ENCODE results near the gene LYST. TPM values are rescaled to one million over a fixed set of nuclear protein-coding genes. Genes with fewer than 3 reads are reported as not detected.

LYST gene
- total and polyA plus RNA-seq, 2 of the 4 experiments (the other 2 are of a cell fraction), result 2.2 to 7.2 TPM

GRCh38 chr1:235822685-235823084 lies 44.0 kb downstream of the LYST start:
- BruUV-seq (replicated peaks), result no TSS peak
- DNase-seq, result peak; percentile 27

More at GRCh38 chr1:235822685-235823084, 44.0 kb downstream of the LYST start:
- peak overlapping the region; percentile 2; the same call in 1 of the 2 replicates for H4K91ac ChIP-seq (ENCODE audit: insufficient read depth, low read depth, low read length)
- in situ Hi-C loops (cut with MboI; ENCODE audit: low sequenced_read_pairs) (no loop called here), intact Hi-C loops (cut with micrococcal nuclease) (no loop called here), dilution Hi-C loops (cut with HindIII; ENCODE audit: low sequenced_read_pairs, unreplicated experiment) (no loop called here)
- peak overlapping the region in 1 of 2 experiments; percentile 2; a peak in 1 of 4 replicates for H4K8ac ChIP-seq (ENCODE audit: low read depth in 2 of 2, low read length in 2 of 2)
- H2BK20ac ChIP-seq (ENCODE audit: low read depth, low read length), result peak overlapping the region; percentile 35; the same call in 1 of the 2 replicates
- H3K9me3 ChIP-seq (ENCODE audit: control insufficient read depth, insufficient read depth, low read length), result no peaks in the 10 kb centered on the region
- no peak overlapping the region for H3K4me2 ChIP-seq (ENCODE audit: low read depth, low read length)
- H3K18ac ChIP-seq (ENCODE audit: low read depth, low read length), result no peak overlapping the region
- H3K4me1 ChIP-seq (ENCODE audit: control insufficient read depth, insufficient read depth, low read length), result peaks cover 6% of the 10 kb centered on the region
- peak overlapping the region; percentile 31 for H2BK5ac ChIP-seq (ENCODE audit: low read depth, low read length, poor library complexity, severe bottlenecking)
- ChIA-PET CTCF (interaction anchor here (1.2 to 2.8 kb wide), 5 partner anchors 10 to 149 kb away, joined by 3 to 14 read pairs (median 8); no protein-coding TSS in a partner anchor), POLR2A (ENCODE audit: unreplicated experiment) (interaction anchor here (0.5 kb wide), 1 partner anchor 137 kb away, joined by 3 read pairs; no protein-coding TSS in a partner anchor)
- no peak overlapping the region for H4K5ac ChIP-seq (ENCODE audit: low read depth, low read length)
- no peak for ATAC-seq (ENCODE audit: low read depth)
- H3K79me1 ChIP-seq (ENCODE audit: low read depth in 1 of 2, low read length in 2 of 2), result peaks cover 0 to 3% of the 10 kb centered on the region in 2 experiments; a peak in 1 of 4 replicates
- H3K27me3 ChIP-seq (ENCODE audit: control insufficient read depth, insufficient read depth, low read length), result no peaks in the 10 kb centered on the region
- no peak overlapping the region for H2AK9ac ChIP-seq (replicated peaks; ENCODE audit: low read depth, low read length, poor library complexity)
- no peak for TF ChIP-seq POLR2A (IDR thresholded peaks at IDR 0.05; ENCODE audit: low read depth, low read length)
- no peak for TF ChIP-seq CTCF (conservative IDR thresholded peaks at IDR 0.05; ENCODE audit: low read depth, low read length)
- peak; percentile 21; the same call in 1 of the 2 replicates for TF ChIP-seq MAFK (IDR thresholded peaks at IDR 0.05; ENCODE audit: low read depth, low read length)
- no peak for TF ChIP-seq RAD21 (IDR thresholded peaks at IDR 0.05; ENCODE audit: low read length)
- peak overlapping the region; percentile 72 for H3K4ac ChIP-seq (ENCODE audit: low read depth, low read length)
- no peak overlapping the region for H2AFZ ChIP-seq (replicated peaks; ENCODE audit: low read length, poor library complexity)
- H2BK15ac ChIP-seq (ENCODE audit: low read depth, low read length), result peak overlapping the region; percentile 8; the same call in 1 of the 3 replicates
- peaks cover 3% of the 10 kb centered on the region; the same call in 1 of the 2 replicates for H3K9me1 ChIP-seq (ENCODE audit: insufficient read depth, low read length)
- H3K4me3 ChIP-seq (ENCODE audit: insufficient read depth, low read depth, low read length), result no peak overlapping the region
- no peaks in the 10 kb centered on the region for H4K20me1 ChIP-seq (ENCODE audit: insufficient read depth, low read length)
- H3K36me3 ChIP-seq (ENCODE audit: control insufficient read depth, insufficient read depth, low read length), result no peaks in the 10 kb centered on the region
- no peak overlapping the region for H3K9ac ChIP-seq (ENCODE audit: low read depth, low read length)
- H3K27ac ChIP-seq (ENCODE audit: insufficient read depth, low read length), result no peak overlapping the region
- peak overlapping the region; percentile 92 for H2BK120ac ChIP-seq (ENCODE audit: low read depth, low read length)
- H3K56ac ChIP-seq (ENCODE audit: extremely low read depth, insufficient read depth, low read length), result no peak overlapping the region
- H3K14ac ChIP-seq (replicated peaks; ENCODE audit: low read depth, low read length), result peak overlapping the region; percentile 29
- peak overlapping the region; percentile 3; the same call in 1 of the 2 replicates for H2AK5ac ChIP-seq (ENCODE audit: low read depth, low read length)
- H3K23ac ChIP-seq (ENCODE audit: low read depth, low read length), result 0 out of 2 replicates have a peak overlapping the region, but pooled peaks have one; percentile 5

All from IMR-90 (cell line).